ENCODE data around the gene TPI1. TPM values are rescaled to one million over a fixed set of nuclear protein-coding genes. Genes with fewer than 3 reads are reported as not detected.

The TPI1 gene
- polyA plus RNA-seq, 1 of the 3 experiments (the other 2 are of a cell fraction): 1,175 TPM

DNA sequence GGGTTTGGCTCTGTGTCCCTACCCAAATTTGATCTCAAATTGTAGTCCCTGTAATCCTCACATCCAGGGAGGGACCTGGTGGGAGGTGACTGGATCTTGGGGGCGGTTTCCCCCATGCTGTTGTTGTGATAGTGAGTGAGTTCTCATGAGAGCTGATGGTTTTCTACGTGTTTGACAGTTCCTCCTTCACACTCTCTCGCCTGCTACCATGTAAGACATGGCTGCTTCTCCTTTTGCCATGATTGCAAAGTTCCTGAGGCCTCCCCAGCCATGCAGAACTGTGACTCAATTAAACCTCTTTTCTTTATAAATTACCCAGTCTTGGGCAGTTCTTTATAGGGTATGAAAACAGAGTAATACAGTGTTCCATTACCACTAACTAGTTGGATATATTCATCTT lies 27.0 kb downstream of the TPI1 start:
- H3K4me1 ChIP-seq (ENCODE audit: control insufficient read depth in 1 of 2, insufficient read depth in 2 of 2, low read depth in 1 of 2, low read length in 1 of 2): peaks cover 6 to 9% of the 10 kb centered on the region in 2 experiments; a peak in 3 of 4 replicates
- H3K9me2 ChIP-seq: no peaks in the 10 kb centered on the region
- CTCF ChIA-PET: interaction anchor here (4.6 kb wide), 1 partner anchor 26 kb away, joined by 122 read pairs; the partner anchor contains the start of genes SPSB2 and TPI1
- 83% methylated on average over 3 of the region's 3 CpGs for WGBS (ENCODE audit: low lambda C conversion rate)
- peaks cover 13% of the 10 kb centered on the region for H3F3A ChIP-seq (replicated peaks; ENCODE audit: insufficient read depth)
- no peaks in the 10 kb centered on the region for H3K79me2 ChIP-seq (ENCODE audit: insufficient read depth)
- H3K27ac ChIP-seq (ENCODE audit: low read depth in 2 of 2, low read length in 1 of 2): no peak overlapping the region
- no peaks in the 10 kb centered on the region for H3K9me3 ChIP-seq
- H3K4me3 ChIP-seq (ENCODE audit: low read depth in 2 of 2, low read length in 1 of 2): no peak overlapping the region
- H4K20me1 ChIP-seq (ENCODE audit: insufficient read depth): no peaks in the 10 kb centered on the region
- POLR2A ChIA-PET: interaction anchor here (1.1 kb wide), 1 partner anchor 49 kb away, joined by 3 read pairs; the partner anchor contains the start of genes C12orf57 and RNU7-1
- no peaks in the 10 kb centered on the region for H3K36me3 ChIP-seq (replicated peaks in 1 of 2; ENCODE audit: control insufficient read depth in 1 of 2, insufficient read depth in 2 of 2, low read length in 1 of 2)
- H3K27me3 ChIP-seq (ENCODE audit: insufficient read depth): no peaks in the 10 kb centered on the region
- H3K4me2 ChIP-seq: no peak overlapping the region
- TF ChIP-seq NRF1 (IDR thresholded peaks at IDR 0.05; ENCODE audit: low read depth, low read length): no peak
- TF ChIP-seq, protein P1, sequence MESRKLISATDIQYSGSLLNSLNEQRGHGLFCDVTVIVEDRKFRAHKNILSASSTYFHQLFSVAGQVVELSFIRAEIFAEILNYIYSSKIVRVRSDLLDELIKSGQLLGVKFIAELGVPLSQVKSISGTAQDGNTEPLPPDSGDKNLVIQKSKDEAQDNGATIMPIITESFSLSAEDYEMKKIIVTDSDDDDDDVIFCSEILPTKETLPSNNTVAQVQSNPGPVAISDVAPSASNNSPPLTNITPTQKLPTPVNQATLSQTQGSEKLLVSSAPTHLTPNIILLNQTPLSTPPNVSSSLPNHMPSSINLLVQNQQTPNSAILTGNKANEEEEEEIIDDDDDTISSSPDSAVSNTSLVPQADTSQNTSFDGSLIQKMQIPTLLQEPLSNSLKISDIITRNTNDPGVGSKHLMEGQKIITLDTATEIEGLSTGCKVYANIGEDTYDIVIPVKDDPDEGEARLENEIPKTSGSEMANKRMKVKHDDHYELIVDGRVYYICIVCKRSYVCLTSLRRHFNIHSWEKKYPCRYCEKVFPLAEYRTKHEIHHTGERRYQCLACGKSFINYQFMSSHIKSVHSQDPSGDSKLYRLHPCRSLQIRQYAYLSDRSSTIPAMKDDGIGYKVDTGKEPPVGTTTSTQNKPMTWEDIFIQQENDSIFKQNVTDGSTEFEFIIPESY (IDR thresholded peaks at IDR 0.05; ENCODE audit: borderline replicate concordance, low read depth): no peak
- TF ChIP-seq, protein P2, sequence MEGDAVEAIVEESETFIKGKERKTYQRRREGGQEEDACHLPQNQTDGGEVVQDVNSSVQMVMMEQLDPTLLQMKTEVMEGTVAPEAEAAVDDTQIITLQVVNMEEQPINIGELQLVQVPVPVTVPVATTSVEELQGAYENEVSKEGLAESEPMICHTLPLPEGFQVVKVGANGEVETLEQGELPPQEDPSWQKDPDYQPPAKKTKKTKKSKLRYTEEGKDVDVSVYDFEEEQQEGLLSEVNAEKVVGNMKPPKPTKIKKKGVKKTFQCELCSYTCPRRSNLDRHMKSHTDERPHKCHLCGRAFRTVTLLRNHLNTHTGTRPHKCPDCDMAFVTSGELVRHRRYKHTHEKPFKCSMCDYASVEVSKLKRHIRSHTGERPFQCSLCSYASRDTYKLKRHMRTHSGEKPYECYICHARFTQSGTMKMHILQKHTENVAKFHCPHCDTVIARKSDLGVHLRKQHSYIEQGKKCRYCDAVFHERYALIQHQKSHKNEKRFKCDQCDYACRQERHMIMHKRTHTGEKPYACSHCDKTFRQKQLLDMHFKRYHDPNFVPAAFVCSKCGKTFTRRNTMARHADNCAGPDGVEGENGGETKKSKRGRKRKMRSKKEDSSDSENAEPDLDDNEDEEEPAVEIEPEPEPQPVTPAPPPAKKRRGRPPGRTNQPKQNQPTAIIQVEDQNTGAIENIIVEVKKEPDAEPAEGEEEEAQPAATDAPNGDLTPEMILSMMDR (IDR thresholded peaks at IDR 0.05): no peak
- no peak for TF ChIP-seq GABPA (IDR thresholded peaks at IDR 0.05; ENCODE audit: low read depth)
- TF ChIP-seq, protein P3, sequence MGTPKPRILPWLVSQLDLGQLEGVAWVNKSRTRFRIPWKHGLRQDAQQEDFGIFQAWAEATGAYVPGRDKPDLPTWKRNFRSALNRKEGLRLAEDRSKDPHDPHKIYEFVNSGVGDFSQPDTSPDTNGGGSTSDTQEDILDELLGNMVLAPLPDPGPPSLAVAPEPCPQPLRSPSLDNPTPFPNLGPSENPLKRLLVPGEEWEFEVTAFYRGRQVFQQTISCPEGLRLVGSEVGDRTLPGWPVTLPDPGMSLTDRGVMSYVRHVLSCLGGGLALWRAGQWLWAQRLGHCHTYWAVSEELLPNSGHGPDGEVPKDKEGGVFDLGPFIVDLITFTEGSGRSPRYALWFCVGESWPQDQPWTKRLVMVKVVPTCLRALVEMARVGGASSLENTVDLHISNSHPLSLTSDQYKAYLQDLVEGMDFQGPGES (IDR thresholded peaks at IDR 0.05; ENCODE audit: low read depth, low read length): no peak
- TF ChIP-seq SMC3 (IDR thresholded peaks at IDR 0.05; ENCODE audit: low read depth, low read length): no peak
- TF ChIP-seq RFX5 (IDR thresholded peaks at IDR 0.05; ENCODE audit: low read length): no peak
- TF ChIP-seq, protein P4, sequence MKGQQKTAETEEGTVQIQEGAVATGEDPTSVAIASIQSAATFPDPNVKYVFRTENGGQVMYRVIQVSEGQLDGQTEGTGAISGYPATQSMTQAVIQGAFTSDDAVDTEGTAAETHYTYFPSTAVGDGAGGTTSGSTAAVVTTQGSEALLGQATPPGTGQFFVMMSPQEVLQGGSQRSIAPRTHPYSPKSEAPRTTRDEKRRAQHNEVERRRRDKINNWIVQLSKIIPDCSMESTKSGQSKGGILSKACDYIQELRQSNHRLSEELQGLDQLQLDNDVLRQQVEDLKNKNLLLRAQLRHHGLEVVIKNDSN (IDR thresholded peaks at IDR 0.05; ENCODE audit: borderline replicate concordance, low read depth): no peak
- no peak for TF ChIP-seq JUND (IDR thresholded peaks at IDR 0.05)
- no peak for TF ChIP-seq FOSL2 (IDR thresholded peaks at IDR 0.05; ENCODE audit: borderline replicate concordance, low read depth)
- TF ChIP-seq MXI1 (IDR thresholded peaks at IDR 0.05; ENCODE audit: low read depth, low read length): no peak
- TF ChIP-seq ELF1 (IDR thresholded peaks at IDR 0.05): no peak
- TF ChIP-seq RXRA (IDR thresholded peaks at IDR 0.05; ENCODE audit: borderline replicate concordance, low read depth): no peak
- TF ChIP-seq YY1 (IDR thresholded peaks at IDR 0.05; ENCODE audit: low read depth): no peak
- no peak for TF ChIP-seq RCOR1 (IDR thresholded peaks at IDR 0.05; ENCODE audit: low read length)
- no peak overlapping the region for H2AFZ ChIP-seq (ENCODE audit: low read depth)
- H3K9ac ChIP-seq: no peak overlapping the region
- DNase-seq: no peak

Data from SK-N-SH (cell line).